Sigmoid colon (tissue), 4 donors: Measurements from ENCODE around the gene EMID1.

Experiments used
- EP300 ChIP-seq, 4 donors: sonication (generic); formaldehyde crosslinking; IDR thresholded peaks; one replicate each; pipeline ENCODE4 v1.6.1; 2017; ENCODE audit warnings: antibody characterized with exemption in 4 of 4
- POLR2A ChIP-seq, 2 donors: fragments of 450-650 bp; IDR thresholded peaks; one replicate each; pipeline ENCODE4 v1.6.1; 2016; ENCODE audit warnings: antibody characterized with exemption in 2 of 2, mild to moderate bottlenecking in 2 of 2, moderate library complexity in 2 of 2
- POLR2AphosphoS5 ChIP-seq, 4 donors: sonication (generic); formaldehyde crosslinking; IDR thresholded peaks; one replicate each; pipeline ENCODE4 v1.6.1; 2017; ENCODE audit warnings: antibody characterized with exemption in 4 of 4
- TF ChIP-seq, protein P1 (sequence below), 4 experiments: fragments of 450-650 bp in 3 of 4; fragments of 200-600 bp in 1 of 4; IDR thresholded peaks; one replicate each; pipeline ENCODE4 v1.5.1; 2016 to 2019; ENCODE audit warnings: antibody characterized with exemption in 4 of 4, mild to moderate bottlenecking in 3 of 4, moderate library complexity in 2 of 4

DNA sequence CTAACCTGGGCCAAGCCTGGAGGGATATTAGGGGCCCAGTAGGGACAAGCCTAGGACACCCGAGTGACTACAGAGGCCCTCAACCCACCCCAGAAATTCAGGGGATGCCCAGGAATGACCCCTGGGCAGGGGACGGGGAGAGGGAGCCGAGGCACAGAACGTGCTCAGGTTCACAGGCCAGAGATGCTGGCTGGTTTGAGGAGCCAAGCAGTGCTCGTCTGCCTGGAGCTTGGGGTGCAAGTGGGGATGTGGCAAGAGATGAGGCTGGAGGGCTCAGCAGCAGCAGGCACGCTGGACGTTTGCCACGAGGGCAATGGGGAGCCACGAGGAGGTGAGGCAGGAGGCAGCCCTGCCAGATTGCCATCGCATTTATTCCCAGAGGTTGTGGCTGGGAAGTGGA, 34.0 kb upstream of the EMID1 start:
- TF ChIP-seq POLR2AphosphoS5 (IDR thresholded peaks at IDR 0.05): no peak
- TF ChIP-seq, protein P1, sequence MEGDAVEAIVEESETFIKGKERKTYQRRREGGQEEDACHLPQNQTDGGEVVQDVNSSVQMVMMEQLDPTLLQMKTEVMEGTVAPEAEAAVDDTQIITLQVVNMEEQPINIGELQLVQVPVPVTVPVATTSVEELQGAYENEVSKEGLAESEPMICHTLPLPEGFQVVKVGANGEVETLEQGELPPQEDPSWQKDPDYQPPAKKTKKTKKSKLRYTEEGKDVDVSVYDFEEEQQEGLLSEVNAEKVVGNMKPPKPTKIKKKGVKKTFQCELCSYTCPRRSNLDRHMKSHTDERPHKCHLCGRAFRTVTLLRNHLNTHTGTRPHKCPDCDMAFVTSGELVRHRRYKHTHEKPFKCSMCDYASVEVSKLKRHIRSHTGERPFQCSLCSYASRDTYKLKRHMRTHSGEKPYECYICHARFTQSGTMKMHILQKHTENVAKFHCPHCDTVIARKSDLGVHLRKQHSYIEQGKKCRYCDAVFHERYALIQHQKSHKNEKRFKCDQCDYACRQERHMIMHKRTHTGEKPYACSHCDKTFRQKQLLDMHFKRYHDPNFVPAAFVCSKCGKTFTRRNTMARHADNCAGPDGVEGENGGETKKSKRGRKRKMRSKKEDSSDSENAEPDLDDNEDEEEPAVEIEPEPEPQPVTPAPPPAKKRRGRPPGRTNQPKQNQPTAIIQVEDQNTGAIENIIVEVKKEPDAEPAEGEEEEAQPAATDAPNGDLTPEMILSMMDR (IDR thresholded peaks at IDR 0.05): no peak
- no peak for TF ChIP-seq POLR2A (IDR thresholded peaks at IDR 0.05)
- TF ChIP-seq EP300 (IDR thresholded peaks at IDR 0.05): no peak
